ENCODE measurements around the gene CACNA1A.

The CACNA1A gene

GRCh38 chr19:13301627-13302334, 204.5 kb downstream of the CACNA1A start:
- no peak for DNase-seq

- no peak for DNase-seq
These were observed 205.8 kb downstream of the CACNA1A start for GRCh38 chr19:13300421-13301030.

- no peak for DNase-seq
These were observed 206.4 kb downstream of the CACNA1A start for GRCh38 chr19:13299838-13300237.

- DNase-seq: no peak
These were observed 207.5 kb downstream of the CACNA1A start for GRCh38 chr19:13298565-13299481.

- DNase-seq: no peak
These were observed 209.3 kb downstream of the CACNA1A start for GRCh38 chr19:13297023-13297422.

- no peak for DNase-seq
These were observed 211.3 kb downstream of the CACNA1A start for GRCh38 chr19:13294812-13295567.

GRCh38 chr19:13291913-13292312, 214.4 kb downstream of the CACNA1A start:
- DNase-seq: no peak

GRCh38 chr19:13290741-13291140, 215.5 kb downstream of the CACNA1A start:
- no peak for DNase-seq

- no peak for DNase-seq
These were observed 217.0 kb downstream of the CACNA1A start for GRCh38 chr19:13289295-13289694.

GRCh38 chr19:13286195-13286985, 219.9 kb downstream of the CACNA1A start:
- no peak for DNase-seq

GRCh38 chr19:13284929-13285928, 221.1 kb downstream of the CACNA1A start:
- DNase-seq: no peak

GRCh38 chr19:13283871-13284270, 222.4 kb downstream of the CACNA1A start:
- DNase-seq: no peak

- DNase-seq: no peak
These were observed 223.7 kb downstream of the CACNA1A start for GRCh38 chr19:13282486-13283065.

GRCh38 chr19:13281567-13282291, 224.6 kb downstream of the CACNA1A start:
- DNase-seq: no peak

- peak; percentile 35 for DNase-seq
These were observed 229.0 kb downstream of the CACNA1A start for GRCh38 chr19:13277104-13277809.

GRCh38 chr19:13275016-13275722, 231.1 kb downstream of the CACNA1A start:
- no peak for DNase-seq

GRCh38 chr19:13270514-13271105, 235.7 kb downstream of the CACNA1A start:
- DNase-seq: no peak

- DNase-seq: no peak
These were observed 236.9 kb downstream of the CACNA1A start for GRCh38 chr19:13269348-13269747.
